ENCODE data around the gene SUSD4.

SUSD4 gene

DNA sequence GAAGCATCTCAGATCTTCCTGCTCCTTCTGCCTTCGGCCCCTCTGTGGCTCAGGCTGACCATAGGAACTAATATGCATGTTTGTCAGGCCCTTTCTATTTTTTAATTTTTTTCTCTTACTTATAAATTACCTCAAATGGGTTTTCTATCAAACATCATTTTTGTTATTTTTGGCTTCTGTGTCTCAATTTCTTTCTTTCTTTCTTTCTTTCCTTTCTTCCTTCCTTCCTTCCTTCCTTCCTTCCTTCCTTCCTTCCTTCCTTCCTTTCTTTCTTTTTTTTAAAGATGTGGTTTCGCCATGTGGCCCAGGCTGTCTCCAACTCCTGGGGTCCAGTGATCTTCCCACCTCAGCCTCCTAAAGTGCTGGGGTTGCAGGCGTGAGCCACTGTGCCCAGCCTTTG is 184.7 kb downstream of the SUSD4 start:
- H3K4me3 ChIP-seq (replicated peaks; ENCODE audit: low read depth, low read length), result no peak overlapping the region
- DNase-seq (ENCODE audit: low read depth), result no peak
- TF ChIP-seq, protein P1, sequence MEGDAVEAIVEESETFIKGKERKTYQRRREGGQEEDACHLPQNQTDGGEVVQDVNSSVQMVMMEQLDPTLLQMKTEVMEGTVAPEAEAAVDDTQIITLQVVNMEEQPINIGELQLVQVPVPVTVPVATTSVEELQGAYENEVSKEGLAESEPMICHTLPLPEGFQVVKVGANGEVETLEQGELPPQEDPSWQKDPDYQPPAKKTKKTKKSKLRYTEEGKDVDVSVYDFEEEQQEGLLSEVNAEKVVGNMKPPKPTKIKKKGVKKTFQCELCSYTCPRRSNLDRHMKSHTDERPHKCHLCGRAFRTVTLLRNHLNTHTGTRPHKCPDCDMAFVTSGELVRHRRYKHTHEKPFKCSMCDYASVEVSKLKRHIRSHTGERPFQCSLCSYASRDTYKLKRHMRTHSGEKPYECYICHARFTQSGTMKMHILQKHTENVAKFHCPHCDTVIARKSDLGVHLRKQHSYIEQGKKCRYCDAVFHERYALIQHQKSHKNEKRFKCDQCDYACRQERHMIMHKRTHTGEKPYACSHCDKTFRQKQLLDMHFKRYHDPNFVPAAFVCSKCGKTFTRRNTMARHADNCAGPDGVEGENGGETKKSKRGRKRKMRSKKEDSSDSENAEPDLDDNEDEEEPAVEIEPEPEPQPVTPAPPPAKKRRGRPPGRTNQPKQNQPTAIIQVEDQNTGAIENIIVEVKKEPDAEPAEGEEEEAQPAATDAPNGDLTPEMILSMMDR (IDR thresholded peaks at IDR 0.05; ENCODE audit: low read length, missing control alignments), result no peak

GRCh38 chr1:223177681-223178080 is 186.3 kb downstream of the SUSD4 start:
- H3K4me3 ChIP-seq (replicated peaks; ENCODE audit: low read depth, low read length), result no peak overlapping the region
- DNase-seq (ENCODE audit: low read depth), result no peak
- TF ChIP-seq, protein P1 (IDR thresholded peaks at IDR 0.05; ENCODE audit: low read length, missing control alignments), result no peak

GRCh38 chr1:223176437-223176836 is 187.5 kb downstream of the SUSD4 start:
- TF ChIP-seq, protein P1 (IDR thresholded peaks at IDR 0.05; ENCODE audit: low read length, missing control alignments), result no peak
- H3K4me3 ChIP-seq (replicated peaks; ENCODE audit: low read depth, low read length), result no peak overlapping the region
- DNase-seq (ENCODE audit: low read depth), result no peak

GRCh38 chr1:223175633-223176032 is 188.3 kb downstream of the SUSD4 start:
- H3K4me3 ChIP-seq (replicated peaks; ENCODE audit: low read depth, low read length), result no peak overlapping the region
- DNase-seq (ENCODE audit: low read depth), result no peak
- TF ChIP-seq, protein P1 (IDR thresholded peaks at IDR 0.05; ENCODE audit: low read length, missing control alignments), result no peak

DNA sequence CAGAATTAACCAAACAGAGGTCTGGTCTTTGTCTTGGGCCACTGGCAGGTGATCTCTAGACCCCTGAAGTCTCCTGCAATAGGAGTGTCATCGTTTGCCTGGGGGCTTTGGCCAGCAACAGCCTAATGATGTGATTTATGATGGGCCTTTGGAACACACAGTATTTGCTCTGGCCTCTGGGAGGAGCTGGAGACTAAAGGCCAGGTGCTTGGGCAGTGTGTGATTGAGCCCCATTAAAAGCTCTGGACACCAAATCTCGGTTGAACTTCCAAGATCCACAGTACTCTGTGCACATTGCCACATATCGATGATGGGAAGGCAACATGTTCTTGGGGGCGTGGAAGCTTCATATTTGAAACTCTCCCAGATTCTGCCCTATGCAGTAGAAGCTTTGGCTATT is 188.9 kb downstream of the SUSD4 start:
- H3K4me3 ChIP-seq (replicated peaks; ENCODE audit: low read depth, low read length), result no peak overlapping the region
- DNase-seq (ENCODE audit: low read depth), result no peak
- TF ChIP-seq, protein P1 (IDR thresholded peaks at IDR 0.05; ENCODE audit: low read length, missing control alignments), result no peak

Measured in fibroblast of pulmonary artery (primary cell).